MM.1S (cell line): ENCODE data around the gene SNX3.

Experiments
- DNase-seq: peaks from one replicate; pipeline ENCODE4 v3.0.0-alpha.2; 2015
- H2AFZ ChIP-seq: fragments of 300-600 bp; sonication (generic); 2 replicates; pipeline ENCODE4 v1.6.0; 2016; ENCODE audit warnings: antibody characterized with exemption, low read length
- H3F3A ChIP-seq: fragments of 300-600 bp; sonication (generic); 2 replicates; pipeline ENCODE4 v1.6.1; 2016; ENCODE audit warnings: mild to moderate bottlenecking, antibody characterized with exemption, low read length, moderate library complexity, mixed read lengths; ENCODE audit not compliant: insufficient read depth
- H3K27ac ChIP-seq: fragments of 300-600 bp; sonication (generic); 2 replicates; pipeline ENCODE4 v1.5.1; 2016; ENCODE audit warnings: mild to moderate bottlenecking, low read length
- H3K27me3 ChIP-seq: fragments of 300-600 bp; sonication (generic); replicated peaks from 2 replicates; pipeline ENCODE4 v1.6.0; 2016; ENCODE audit warnings: low read length; ENCODE audit not compliant: insufficient read depth
- H3K36me3 ChIP-seq: fragments of 300-600 bp; sonication (generic); replicated peaks from 2 replicates; pipeline ENCODE4 v1.6.1; 2016; ENCODE audit warnings: mild to moderate bottlenecking, low read length, mixed read lengths; ENCODE audit not compliant: insufficient read depth
- H3K4me1 ChIP-seq: fragments of 300-600 bp; sonication (generic); 2 replicates; pipeline ENCODE4 v1.6.1; 2016; ENCODE audit warnings: low read length, mixed read lengths
- H3K4me2 ChIP-seq: fragments of 300-600 bp; sonication (generic); 2 replicates; pipeline ENCODE4 v1.6.0; 2016; ENCODE audit warnings: low read depth, low read length
- H3K4me3 ChIP-seq: fragments of 300-600 bp; sonication (generic); 2 replicates; pipeline ENCODE4 v1.5.1; 2016; ENCODE audit warnings: low read length, mixed read lengths
- H3K79me2 ChIP-seq: fragments of 300-600 bp; sonication (generic); 2 replicates; pipeline ENCODE4 v1.6.1; 2016; ENCODE audit warnings: mixed run types, low read length, mixed read lengths
- H3K9ac ChIP-seq: fragments of 300-600 bp; sonication (generic); 2 replicates; pipeline ENCODE4 v1.6.1; 2016; ENCODE audit warnings: low read length, mixed read lengths
- H3K9me2 ChIP-seq: fragments of 300-600 bp; sonication (generic); replicated peaks from 2 replicates; pipeline ENCODE4 v1.6.1; 2016; ENCODE audit warnings: mild to moderate bottlenecking, low read length, mixed read lengths; ENCODE audit not compliant: insufficient read depth
- H3K9me3 ChIP-seq: fragments of 300-600 bp; sonication (generic); replicated peaks from 2 replicates; pipeline ENCODE4 v1.6.1; 2016; ENCODE audit warnings: mild to moderate bottlenecking, low read length, mixed read lengths; ENCODE audit not compliant: insufficient read depth
- H4K20me1 ChIP-seq: fragments of 300-600 bp; sonication (generic); 2 replicates; pipeline ENCODE4 v1.6.1; 2016; ENCODE audit warnings: mild to moderate bottlenecking, low read length, moderate library complexity, mixed read lengths; ENCODE audit not compliant: insufficient read depth
- CTCF ChIP-seq: fragments of 300-600 bp; sonication (generic); IDR thresholded peaks from 2 replicates; pipeline ENCODE4 v1.5.1; 2016; ENCODE audit warnings: antibody characterized with exemption, low read length, mixed read lengths
- EZH2 ChIP-seq: fragments of 300-600 bp; sonication (generic); optimal IDR thresholded peaks from 2 replicates; pipeline ENCODE3; 2017; ENCODE audit warnings: low read depth, mild to moderate bottlenecking, antibody characterized with exemption, low read length, mixed read lengths
- EZH2phosphoT487 ChIP-seq: fragments of 300-600 bp; sonication (generic); IDR thresholded peaks from 2 replicates; pipeline ENCODE4 v1.6.1; 2018; ENCODE audit warnings: antibody characterized with exemption, low read length

SNX3 gene

GRCh38 chr6:108175592-108176279 lies 85.1 kb downstream of the SNX3 start:
- Histone ChIP-seq H3K36me3 (no peaks in the 10 kb centered on the region), H3K79me2 (no peaks in the 10 kb centered on the region), H3K4me1 (no peaks in the 10 kb centered on the region), H3K27ac (no peak overlapping the region), H3K4me3 (peak overlapping the region; percentile 7; the same call in 1 of the 2 replicates), H2AFZ (peak overlapping the region; percentile 34; the same call in 1 of the 2 replicates), H4K20me1 (no peaks in the 10 kb centered on the region), H3K9ac (no peak overlapping the region), H3K9me2 (no peaks in the 10 kb centered on the region), H3K9me3 (no peaks in the 10 kb centered on the region), H3K27me3 (0 out of 2 replicates have a peak, but pooled peaks cover 3% of the 10 kb centered on the region), H3F3A (no peaks in the 10 kb centered on the region), H3K4me2 (peak overlapping the region; percentile 32; the same call in 1 of the 2 replicates)
- TF ChIP-seq EZH2: no peak
- TF ChIP-seq CTCF: no peak
- no peak for TF ChIP-seq EZH2phosphoT487
- DNase-seq: no peak

- H3K9me2 ChIP-seq: no peaks in the 10 kb centered on the region
- H4K20me1 ChIP-seq: no peaks in the 10 kb centered on the region
- H3K36me3 ChIP-seq: no peaks in the 10 kb centered on the region
- 0 out of 2 replicates have a peak, but pooled peaks cover 3% of the 10 kb centered on the region for H3K27me3 ChIP-seq
- no peaks in the 10 kb centered on the region for H3K79me2 ChIP-seq
- no peak for DNase-seq
- no peak overlapping the region for H3K9ac ChIP-seq
- no peak for TF ChIP-seq CTCF
- no peak overlapping the region for H3K27ac ChIP-seq
- H2AFZ ChIP-seq: no peak overlapping the region
- no peak overlapping the region for H3K4me2 ChIP-seq
- no peak overlapping the region for H3K4me3 ChIP-seq
- no peaks in the 10 kb centered on the region for H3K4me1 ChIP-seq
- H3K9me3 ChIP-seq: no peaks in the 10 kb centered on the region
- H3F3A ChIP-seq: no peaks in the 10 kb centered on the region
Measured at GRCh38 chr6:108175176-108175591, 85.7 kb downstream of the SNX3 start.

- Histone ChIP-seq H3K36me3 (no peaks in the 10 kb centered on the region), H3K27ac (no peak overlapping the region), H4K20me1 (no peaks in the 10 kb centered on the region), H3K4me1 (no peaks in the 10 kb centered on the region), H3K9me2 (no peaks in the 10 kb centered on the region), H3K4me3 (no peak overlapping the region), H3K27me3 (0 out of 2 replicates have a peak, but pooled peaks cover 3% of the 10 kb centered on the region), H3K9ac (no peak overlapping the region), H3F3A (no peaks in the 10 kb centered on the region), H2AFZ (no peak overlapping the region), H3K9me3 (no peaks in the 10 kb centered on the region), H3K4me2 (no peak overlapping the region), H3K79me2 (no peaks in the 10 kb centered on the region)
- DNase-seq: no peak
- TF ChIP-seq CTCF (no peak), EZH2 (no peak), EZH2phosphoT487 (no peak)
Measured at GRCh38 chr6:108174371-108175175, 86.3 kb downstream of the SNX3 start.
